DMS153 (cell line): Measurements from ENCODE around the gene KLF7.

ENCODE experiments used
- DNase-seq: peaks from one replicate; lab custom pipeline; 2025; lab: John Stamatoyannopoulos, UW

The KLF7 gene

GRCh38 chr2:207166349-207167098 is 776 bp upstream of the KLF7 start:
- peak; percentile 62 for DNase-seq

GRCh38 chr2:207166039-207166348 is 246 bp upstream of the KLF7 start:
- peak; percentile 99 for DNase-seq

GRCh38 chr2:207164006-207164831 is 1.5 kb downstream of the KLF7 start:
- no peak for DNase-seq

GRCh38 chr2:207163756-207164005 is 2.1 kb downstream of the KLF7 start:
- no peak for DNase-seq

GRCh38 chr2:207163053-207163755 is 2.5 kb downstream of the KLF7 start:
- no peak for DNase-seq

GRCh38 chr2:207162316-207162715 is 3.4 kb downstream of the KLF7 start:
- DNase-seq, result no peak

- DNase-seq, result no peak
Observed at GRCh38 chr2:207161247-207162123, 4.3 kb downstream of the KLF7 start.

- DNase-seq, result no peak
Observed at GRCh38 chr2:207160115-207160514, 5.6 kb downstream of the KLF7 start.

- no peak for DNase-seq
Observed at GRCh38 chr2:207159002-207159401, 6.7 kb downstream of the KLF7 start.

- no peak for DNase-seq
Observed at GRCh38 chr2:207157731-207158130, 8.0 kb downstream of the KLF7 start.

GRCh38 chr2:207157162-207157481 is 8.6 kb downstream of the KLF7 start:
- DNase-seq, result no peak

- no peak for DNase-seq
Observed at GRCh38 chr2:207156451-207157161, 9.1 kb downstream of the KLF7 start.

- no peak for DNase-seq
Observed at GRCh38 chr2:207155516-207156444, 10.0 kb downstream of the KLF7 start.

- no peak for DNase-seq
Observed at GRCh38 chr2:207154556-207155510, 10.9 kb downstream of the KLF7 start.

- DNase-seq, result no peak
Observed at GRCh38 chr2:207153266-207153975, 12.3 kb downstream of the KLF7 start.

GRCh38 chr2:207151048-207151447 is 14.7 kb downstream of the KLF7 start:
- no peak for DNase-seq

GRCh38 chr2:207150284-207150683 is 15.5 kb downstream of the KLF7 start:
- no peak for DNase-seq
